Activated naive CD4-positive, alpha-beta T cell treated with anti-CD3 and anti-CD28 coated beads, Interleukin-2, amount 50 U/mL, for 24 hours (primary cell): ENCODE measurements around the gene CCR6.

Experiments
- H3K27ac Mint-ChIP-seq: one replicate; pipeline ENCODE4 v1.8.0; 2021; ENCODE audit warnings: mild to moderate bottlenecking, mixed read lengths
- H3K27me3 Mint-ChIP-seq: one replicate; pipeline ENCODE4 v1.8.0; 2021; ENCODE audit warnings: mixed read lengths
- H3K36me3 Mint-ChIP-seq: one replicate; pipeline ENCODE4 v1.8.0; 2021; ENCODE audit warnings: mixed read lengths
- H3K4me1 Mint-ChIP-seq: one replicate; pipeline ENCODE4 v1.8.0; 2021; ENCODE audit warnings: mixed read lengths
- H3K4me3 Mint-ChIP-seq: one replicate; pipeline ENCODE4 v1.8.0; 2021; ENCODE audit warnings: mild to moderate bottlenecking, mixed read lengths
- H3K9me3 Mint-ChIP-seq: one replicate; pipeline ENCODE4 v1.8.0; 2021; ENCODE audit warnings: mixed read lengths

Gene CCR6

GRCh38 chr6:167141667-167142432 is 19.0 kb downstream of the CCR6 start:
- Mint-ChIP-seq H3K4me3 (no peak overlapping the region), H3K27ac (no peak overlapping the region), H3K4me1 (no peaks in the 10 kb centered on the region), H3K27me3 (no peaks in the 10 kb centered on the region), H3K36me3 (no peaks in the 10 kb centered on the region), H3K9me3 (no peaks in the 10 kb centered on the region)

GRCh38 chr6:167142433-167142761 is 19.5 kb downstream of the CCR6 start:
- Mint-ChIP-seq H3K4me1 (no peaks in the 10 kb centered on the region), H3K36me3 (no peaks in the 10 kb centered on the region), H3K27me3 (no peaks in the 10 kb centered on the region), H3K4me3 (no peak overlapping the region), H3K9me3 (no peaks in the 10 kb centered on the region), H3K27ac (no peak overlapping the region)

- no peaks in the 10 kb centered on the region for H3K4me1 Mint-ChIP-seq
- no peaks in the 10 kb centered on the region for H3K9me3 Mint-ChIP-seq
- no peaks in the 10 kb centered on the region for H3K27me3 Mint-ChIP-seq
- no peaks in the 10 kb centered on the region for H3K36me3 Mint-ChIP-seq
- H3K4me3 Mint-ChIP-seq: no peak overlapping the region
- H3K27ac Mint-ChIP-seq: no peak overlapping the region
Measured at GRCh38 chr6:167143041-167143440, 20.1 kb downstream of the CCR6 start.

- H3K27me3 Mint-ChIP-seq: no peaks in the 10 kb centered on the region
- no peaks in the 10 kb centered on the region for H3K4me1 Mint-ChIP-seq
- no peak overlapping the region for H3K27ac Mint-ChIP-seq
- no peaks in the 10 kb centered on the region for H3K36me3 Mint-ChIP-seq
- H3K4me3 Mint-ChIP-seq: no peak overlapping the region
- no peaks in the 10 kb centered on the region for H3K9me3 Mint-ChIP-seq
Measured at GRCh38 chr6:167145461-167145860, 22.6 kb downstream of the CCR6 start.

- no peak overlapping the region for H3K27ac Mint-ChIP-seq
- H3K36me3 Mint-ChIP-seq: no peaks in the 10 kb centered on the region
- no peak overlapping the region for H3K4me3 Mint-ChIP-seq
- H3K27me3 Mint-ChIP-seq: no peaks in the 10 kb centered on the region
- no peaks in the 10 kb centered on the region for H3K9me3 Mint-ChIP-seq
- no peaks in the 10 kb centered on the region for H3K4me1 Mint-ChIP-seq
Measured at GRCh38 chr6:167146135-167146534, 23.2 kb downstream of the CCR6 start.

GRCh38 chr6:167146977-167147376 is 24.1 kb downstream of the CCR6 start:
- no peak overlapping the region for H3K4me3 Mint-ChIP-seq
- no peak overlapping the region for H3K27ac Mint-ChIP-seq
- no peaks in the 10 kb centered on the region for H3K9me3 Mint-ChIP-seq
- no peaks in the 10 kb centered on the region for H3K36me3 Mint-ChIP-seq
- no peaks in the 10 kb centered on the region for H3K4me1 Mint-ChIP-seq
- no peaks in the 10 kb centered on the region for H3K27me3 Mint-ChIP-seq

- Mint-ChIP-seq H3K4me1 (no peaks in the 10 kb centered on the region), H3K27me3 (no peaks in the 10 kb centered on the region), H3K9me3 (no peaks in the 10 kb centered on the region), H3K36me3 (no peaks in the 10 kb centered on the region), H3K4me3 (no peak overlapping the region), H3K27ac (no peak overlapping the region)
Measured at GRCh38 chr6:167148021-167148420, 25.1 kb downstream of the CCR6 start.

GRCh38 chr6:167148997-167149396 is 26.1 kb downstream of the CCR6 start:
- Mint-ChIP-seq H3K36me3 (no peaks in the 10 kb centered on the region), H3K27me3 (no peaks in the 10 kb centered on the region), H3K27ac (no peak overlapping the region), H3K9me3 (no peaks in the 10 kb centered on the region), H3K4me3 (no peak overlapping the region), H3K4me1 (no peaks in the 10 kb centered on the region)

GRCh38 chr6:167150941-167151549 is 28.1 kb downstream of the CCR6 start:
- H3K27me3 Mint-ChIP-seq: no peaks in the 10 kb centered on the region
- H3K4me1 Mint-ChIP-seq: no peaks in the 10 kb centered on the region
- no peak overlapping the region for H3K4me3 Mint-ChIP-seq
- H3K36me3 Mint-ChIP-seq: no peaks in the 10 kb centered on the region
- H3K9me3 Mint-ChIP-seq: no peaks in the 10 kb centered on the region
- no peak overlapping the region for H3K27ac Mint-ChIP-seq

- Mint-ChIP-seq H3K36me3 (no peaks in the 10 kb centered on the region), H3K4me3 (no peak overlapping the region), H3K9me3 (no peaks in the 10 kb centered on the region), H3K4me1 (no peaks in the 10 kb centered on the region), H3K27ac (no peak overlapping the region), H3K27me3 (no peaks in the 10 kb centered on the region)
Measured at GRCh38 chr6:167151648-167152047, 28.8 kb downstream of the CCR6 start.

- Mint-ChIP-seq H3K4me3 (no peak overlapping the region), H3K36me3 (no peaks in the 10 kb centered on the region), H3K27ac (no peak overlapping the region)
Measured at GRCh38 chr6:167152862-167153261, 30.0 kb downstream of the CCR6 start.

GRCh38 chr6:167153521-167153959 is 30.6 kb downstream of the CCR6 start:
- Mint-ChIP-seq H3K27ac (no peak overlapping the region), H3K36me3 (no peaks in the 10 kb centered on the region), H3K27me3 (no peaks in the 10 kb centered on the region), H3K4me3 (no peak overlapping the region), H3K4me1 (no peaks in the 10 kb centered on the region), H3K9me3 (no peaks in the 10 kb centered on the region)

More at GRCh38 chr6:167152862-167153261, 30.0 kb downstream of the CCR6 start:
- Mint-ChIP-seq H3K4me1 (no peaks in the 10 kb centered on the region), H3K27me3 (no peaks in the 10 kb centered on the region), H3K9me3 (no peaks in the 10 kb centered on the region)

GRCh38 chr6:167154291-167154690 is 31.4 kb downstream of the CCR6 start:
- no peaks in the 10 kb centered on the region for H3K4me1 Mint-ChIP-seq
- H3K27ac Mint-ChIP-seq: no peak overlapping the region
- no peaks in the 10 kb centered on the region for H3K27me3 Mint-ChIP-seq
- no peaks in the 10 kb centered on the region for H3K36me3 Mint-ChIP-seq
- no peaks in the 10 kb centered on the region for H3K9me3 Mint-ChIP-seq
- no peak overlapping the region for H3K4me3 Mint-ChIP-seq

GRCh38 chr6:167154895-167155294 is 32.0 kb downstream of the CCR6 start:
- no peak overlapping the region for H3K4me3 Mint-ChIP-seq
- H3K36me3 Mint-ChIP-seq: no peaks in the 10 kb centered on the region
- H3K27ac Mint-ChIP-seq: no peak overlapping the region

GRCh38 chr6:167157414-167157813 is 34.5 kb downstream of the CCR6 start:
- H3K4me3 Mint-ChIP-seq: no peak overlapping the region
- H3K27me3 Mint-ChIP-seq: no peaks in the 10 kb centered on the region
- no peaks in the 10 kb centered on the region for H3K9me3 Mint-ChIP-seq
- no peak overlapping the region for H3K27ac Mint-ChIP-seq
- H3K4me1 Mint-ChIP-seq: no peaks in the 10 kb centered on the region
- H3K36me3 Mint-ChIP-seq: no peaks in the 10 kb centered on the region

More at GRCh38 chr6:167154895-167155294, 32.0 kb downstream of the CCR6 start:
- Mint-ChIP-seq H3K9me3 (no peaks in the 10 kb centered on the region), H3K27me3 (no peaks in the 10 kb centered on the region), H3K4me1 (no peaks in the 10 kb centered on the region)

GRCh38 chr6:167157863-167158262 is 35.0 kb downstream of the CCR6 start, which contains the start of gene GPR31:
GPR31 (minus strand) TSS chr6:167157980; CDS start chr6:167157831, 149 bp downstream.
- no peaks in the 10 kb centered on the region for H3K27me3 Mint-ChIP-seq
- H3K27ac Mint-ChIP-seq: no peak within 1 kb of the TSS
- no peaks in the 10 kb centered on the region for H3K4me1 Mint-ChIP-seq
- H3K4me3 Mint-ChIP-seq: no peak within 1 kb of the TSS
- no peaks in the 10 kb centered on the region for H3K36me3 Mint-ChIP-seq
- H3K9me3 Mint-ChIP-seq: no peaks in the 10 kb centered on the region
